Kidney glomerular epithelial cell (primary cell): ENCODE measurements around the gene TSPO.

Experiments
- DNase-seq: peaks from one replicate; lab custom pipeline; 2025; lab: John Stamatoyannopoulos, UW

Gene TSPO

GRCh38 chr22:43159484-43160178, 8.3 kb downstream of the TSPO start:
- no peak for DNase-seq

DNA sequence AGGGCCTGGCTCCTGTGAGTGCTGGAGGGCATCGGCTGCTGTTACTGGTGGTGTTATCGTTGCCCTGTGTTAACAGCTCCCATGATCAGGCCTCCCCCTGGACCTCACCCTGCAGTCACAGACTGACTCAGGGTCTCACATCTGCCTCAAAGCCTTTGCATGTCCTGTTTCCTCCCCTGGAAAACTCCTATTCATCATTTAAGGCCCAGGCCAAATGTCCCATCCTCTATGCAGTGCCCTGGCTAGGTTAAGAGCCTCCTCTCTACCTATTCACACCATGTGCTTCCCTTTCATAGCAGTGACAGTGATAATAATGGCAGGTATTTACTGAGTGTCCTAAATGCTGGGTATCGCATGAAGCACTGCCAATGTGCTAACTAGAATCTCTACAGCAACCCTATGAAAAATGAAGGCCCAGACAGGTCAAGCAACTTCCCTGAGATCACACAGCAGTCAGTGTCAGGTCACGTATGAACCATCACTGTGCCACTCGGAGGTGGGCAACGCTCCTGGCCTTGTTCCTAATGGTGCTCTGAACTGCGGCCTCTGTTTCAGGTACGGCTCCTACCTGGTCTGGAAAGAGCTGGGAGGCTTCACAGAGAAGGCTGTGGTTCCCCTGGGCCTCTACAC, 9.3 kb downstream of the TSPO start:
- no peak for DNase-seq

GRCh38 chr22:43162412-43163150, 11.2 kb downstream of the TSPO start:
- no peak for DNase-seq

DNA sequence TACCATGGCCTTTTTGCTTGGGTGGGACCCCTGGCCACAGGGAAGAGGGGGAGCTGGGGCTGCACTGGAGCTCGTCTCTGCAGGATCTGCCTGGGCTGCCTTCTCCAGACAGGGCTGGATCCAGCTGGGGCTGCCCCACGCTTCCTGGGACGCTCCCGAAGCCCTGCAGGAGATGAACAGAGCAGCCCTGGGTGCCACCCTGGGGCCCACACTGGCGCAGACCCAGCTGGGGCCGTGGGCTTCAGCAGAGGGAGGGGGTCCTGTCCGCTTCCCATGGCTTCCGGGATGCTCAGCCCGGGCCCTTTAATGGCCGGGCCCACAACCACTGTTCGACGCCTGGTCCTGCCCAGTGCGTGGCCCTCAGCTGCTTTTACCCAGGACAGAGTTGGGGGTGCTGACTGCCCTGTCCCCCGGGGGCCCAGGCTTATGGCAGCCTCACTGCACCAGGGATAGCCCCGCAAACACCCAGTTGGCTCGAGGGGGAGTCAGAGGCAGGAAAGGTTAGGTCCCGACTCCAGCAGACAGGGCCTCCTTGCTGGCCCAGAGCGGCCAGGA, 12.0 kb downstream of the TSPO start:
- no peak for DNase-seq

DNA sequence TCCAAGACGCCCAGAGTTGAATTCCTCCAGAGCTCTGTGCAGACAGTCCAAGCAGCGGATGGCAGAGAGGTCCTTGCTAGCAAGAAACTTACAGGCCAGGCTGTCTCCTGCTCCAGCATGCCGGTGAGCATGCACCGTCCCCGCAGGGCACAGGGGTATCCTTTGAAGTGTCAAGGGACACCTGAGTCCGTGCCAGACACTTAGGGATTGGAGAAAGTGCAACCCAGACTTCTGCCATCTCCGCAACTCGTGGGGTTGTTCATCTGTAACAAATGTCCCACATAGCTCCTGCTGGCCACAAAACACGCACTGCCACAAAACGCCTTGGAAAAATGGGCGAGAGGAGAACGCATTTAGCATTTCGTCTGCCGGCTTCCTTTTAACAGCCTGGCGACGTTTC, 13.3 kb downstream of the TSPO start:
- DNase-seq, result no peak

DNA sequence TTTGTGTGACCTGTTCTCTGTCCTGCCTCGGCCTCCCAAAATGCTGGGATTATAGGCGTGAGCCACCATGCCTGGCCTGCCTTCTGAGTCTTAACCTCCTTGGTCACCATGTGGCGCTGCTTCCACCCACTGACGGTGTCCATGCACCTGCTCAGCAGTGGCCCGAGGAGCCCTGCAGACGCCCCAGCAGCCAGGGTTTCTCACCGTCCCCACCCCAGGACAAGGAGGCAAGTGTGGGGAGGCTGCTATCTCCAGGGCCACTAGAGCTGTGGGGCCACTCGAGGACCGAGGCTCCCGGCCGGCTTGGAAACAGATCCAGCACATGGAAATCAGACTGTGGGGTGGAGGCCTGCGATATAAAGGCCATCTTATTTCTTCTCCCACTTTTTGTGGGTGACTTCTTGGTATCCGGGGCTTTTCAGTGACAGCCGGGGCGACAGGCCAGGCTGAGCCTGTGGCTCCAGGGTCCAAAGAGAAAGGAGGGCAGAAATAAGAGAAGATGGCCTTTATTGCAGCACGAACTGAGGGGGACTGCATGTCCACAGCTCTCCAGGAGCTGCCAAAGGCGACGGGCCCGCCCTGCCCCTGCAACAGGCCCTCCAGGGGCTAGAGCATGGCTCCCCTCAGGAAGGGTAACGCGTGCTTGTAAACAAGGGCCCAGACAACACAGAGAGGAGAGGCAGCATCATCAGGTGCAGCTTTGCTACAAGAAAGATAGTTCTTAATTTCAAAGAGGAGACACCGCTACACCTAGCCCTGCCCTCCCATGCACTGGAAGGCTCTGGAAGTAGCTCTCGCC, 15.0 kb downstream of the TSPO start:
- DNase-seq, result no peak

GRCh38 chr22:43167001-43167589, 15.7 kb downstream of the TSPO start:
- DNase-seq, result no peak

DNA sequence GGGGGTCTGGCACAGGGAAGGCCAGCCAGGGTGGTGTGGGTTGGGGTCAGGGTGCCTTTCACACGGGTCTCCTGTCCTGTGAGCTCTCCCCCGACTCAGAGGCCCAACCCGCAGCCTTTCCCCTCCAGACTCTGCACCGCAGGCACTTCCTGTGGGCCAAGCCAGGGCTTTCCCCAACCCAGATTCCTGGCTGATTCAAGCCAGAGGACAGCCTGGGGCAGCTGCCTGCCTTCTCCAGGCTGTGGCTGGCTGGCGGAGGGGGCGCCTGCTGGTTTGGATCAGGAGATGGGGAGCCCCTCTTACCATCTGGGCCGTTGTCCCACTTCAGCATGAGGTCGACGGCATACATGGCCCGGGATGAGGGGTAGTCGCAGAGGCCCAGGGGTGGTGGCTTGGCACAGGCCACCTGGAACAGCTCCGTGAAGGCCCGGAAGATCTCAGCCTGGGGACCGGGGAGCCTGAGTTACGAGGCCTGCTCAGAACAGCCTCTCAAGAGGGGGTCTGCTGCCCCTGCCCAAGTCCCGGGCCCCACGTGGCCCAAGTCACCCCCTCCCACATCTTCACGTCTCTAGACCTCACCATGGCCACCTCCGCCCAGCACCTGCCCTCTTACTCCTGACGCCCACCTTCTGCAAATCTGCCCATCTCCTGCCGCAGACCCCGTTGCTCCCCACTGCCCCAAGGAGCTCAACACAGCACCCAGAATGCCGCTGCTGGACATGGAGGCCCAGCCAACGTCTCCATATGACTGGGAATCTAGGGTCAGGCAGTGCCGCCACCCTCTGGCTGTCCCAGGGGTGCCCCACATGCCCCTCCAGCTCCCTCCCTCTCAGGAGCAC, 17.3 kb downstream of the TSPO start:
- no peak for DNase-seq

DNA sequence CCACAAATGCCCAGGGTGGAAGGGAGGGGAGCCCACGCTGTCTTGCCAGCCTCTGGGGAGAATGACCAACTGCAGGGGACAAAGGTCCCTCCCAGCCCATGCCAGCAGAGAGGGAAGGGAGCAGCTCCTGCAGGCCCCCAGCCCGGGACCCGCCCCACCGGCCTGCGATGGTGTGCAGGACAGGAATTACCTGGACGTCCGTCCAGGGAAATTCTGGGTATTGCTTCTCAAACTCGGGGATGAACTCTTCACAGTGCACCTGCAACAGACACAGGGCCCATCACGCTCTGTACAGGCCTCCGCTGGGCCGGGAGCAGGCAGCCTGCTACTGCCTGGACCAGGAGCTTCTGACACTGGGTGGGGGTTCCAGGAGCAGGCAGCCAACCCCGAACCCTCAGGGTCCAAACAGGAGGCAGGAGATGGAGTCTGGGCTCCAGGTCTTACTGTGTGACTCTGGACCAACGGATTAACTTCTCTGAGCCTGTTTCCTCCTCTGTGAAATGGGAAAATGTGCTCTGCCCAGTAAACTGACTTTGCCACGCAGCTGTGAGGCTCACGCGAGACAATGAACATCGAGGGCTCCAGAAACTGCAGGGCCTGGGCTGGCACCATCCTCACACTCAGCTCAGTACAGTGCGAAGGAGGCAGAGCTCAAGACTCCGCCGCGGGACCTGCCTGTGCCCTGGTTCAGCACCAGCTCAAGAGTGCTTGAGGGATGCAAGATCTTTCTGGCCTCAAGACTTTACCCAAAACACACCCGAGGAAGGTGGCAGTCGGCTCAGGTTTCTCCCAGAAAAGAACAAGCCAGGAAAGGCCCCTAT, 18.2 kb downstream of the TSPO start:
- DNase-seq, result no peak

DNA sequence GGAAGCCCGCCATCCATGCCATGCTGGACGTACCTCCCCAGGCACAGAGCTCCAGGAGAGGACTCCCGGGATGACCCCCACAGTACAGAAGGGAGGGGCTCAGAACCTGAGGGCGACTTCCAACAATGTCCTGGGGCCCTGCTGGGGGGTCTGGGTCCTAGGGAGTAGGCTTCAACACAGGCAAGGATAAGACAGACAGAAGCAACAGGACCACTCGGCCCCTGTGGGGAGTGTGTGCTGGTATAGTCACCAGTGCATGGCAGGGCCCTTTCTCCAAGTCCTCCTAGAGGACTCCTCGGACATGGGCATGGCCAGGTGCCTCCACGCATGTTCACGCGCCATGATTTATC, 18.7 kb downstream of the TSPO start:
- DNase-seq, result no peak

DNA sequence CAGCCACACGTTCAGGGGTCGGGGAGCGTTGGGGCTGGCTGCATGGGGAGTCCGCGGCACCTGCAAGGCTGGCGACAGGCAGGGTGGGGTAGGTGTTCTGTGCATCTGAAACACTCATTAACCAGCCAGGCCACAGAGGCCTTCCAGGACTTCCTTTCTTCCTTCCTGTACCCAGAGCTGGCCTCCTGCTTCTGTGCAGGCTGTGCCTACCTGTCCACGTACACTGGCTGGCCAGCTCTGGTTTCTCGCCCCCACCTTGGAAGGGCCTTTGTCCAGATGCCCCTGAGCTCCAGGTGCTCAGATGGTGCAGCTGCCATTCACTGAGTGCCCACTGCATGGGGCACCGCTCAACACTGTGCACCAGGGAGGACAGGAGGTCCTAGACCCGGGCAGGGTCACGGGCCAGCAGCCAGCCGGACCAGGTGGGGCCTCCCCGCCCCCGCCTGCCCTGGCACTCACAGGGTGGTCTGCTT, 19.7 kb downstream of the TSPO start:
- no peak for DNase-seq

DNA sequence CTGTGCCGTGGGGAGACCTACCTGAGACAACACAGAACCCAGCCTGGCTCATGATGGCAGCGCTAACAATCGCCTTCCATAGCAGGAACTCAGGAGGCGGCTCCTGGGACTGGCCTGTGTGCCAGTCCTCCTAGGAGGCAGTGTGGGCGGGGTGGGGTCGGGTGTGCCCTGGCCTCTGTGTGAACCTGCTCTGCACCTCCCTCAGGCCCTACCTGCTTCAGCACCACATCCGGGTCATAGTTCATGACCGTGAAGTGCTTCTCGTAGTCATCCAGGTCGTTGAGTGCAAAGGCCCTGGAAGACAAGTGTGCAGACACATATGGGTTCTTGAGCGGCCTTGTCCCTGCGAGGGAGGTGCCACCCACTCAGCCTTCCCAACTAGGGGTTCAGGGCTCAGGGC, 20.2 kb downstream of the TSPO start:
- DNase-seq, result no peak

DNA sequence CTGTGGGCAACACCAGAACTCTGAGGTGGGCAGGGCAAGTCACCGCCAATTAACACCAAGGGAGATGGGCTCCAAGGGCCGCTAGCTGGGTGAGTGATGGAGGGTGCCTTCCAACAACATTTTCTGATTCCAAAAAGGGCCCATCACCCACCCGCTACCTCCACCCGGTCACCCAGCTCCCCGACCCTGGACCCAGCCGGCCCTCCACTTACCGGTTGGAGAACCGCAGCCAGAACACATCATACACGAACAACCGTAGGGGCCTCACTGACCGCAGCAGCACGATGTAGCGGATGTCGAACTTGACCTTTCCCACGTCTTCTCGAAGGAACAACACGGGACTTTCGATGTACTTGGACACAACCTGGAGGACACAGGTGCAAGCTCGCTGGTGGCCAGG, 20.8 kb downstream of the TSPO start:
- DNase-seq, result no peak

- no peak for DNase-seq
Measured at GRCh38 chr22:43173566-43173965, 22.2 kb downstream of the TSPO start.

- DNase-seq, result no peak
Measured at GRCh38 chr22:43173976-43174720, 22.8 kb downstream of the TSPO start.

DNA sequence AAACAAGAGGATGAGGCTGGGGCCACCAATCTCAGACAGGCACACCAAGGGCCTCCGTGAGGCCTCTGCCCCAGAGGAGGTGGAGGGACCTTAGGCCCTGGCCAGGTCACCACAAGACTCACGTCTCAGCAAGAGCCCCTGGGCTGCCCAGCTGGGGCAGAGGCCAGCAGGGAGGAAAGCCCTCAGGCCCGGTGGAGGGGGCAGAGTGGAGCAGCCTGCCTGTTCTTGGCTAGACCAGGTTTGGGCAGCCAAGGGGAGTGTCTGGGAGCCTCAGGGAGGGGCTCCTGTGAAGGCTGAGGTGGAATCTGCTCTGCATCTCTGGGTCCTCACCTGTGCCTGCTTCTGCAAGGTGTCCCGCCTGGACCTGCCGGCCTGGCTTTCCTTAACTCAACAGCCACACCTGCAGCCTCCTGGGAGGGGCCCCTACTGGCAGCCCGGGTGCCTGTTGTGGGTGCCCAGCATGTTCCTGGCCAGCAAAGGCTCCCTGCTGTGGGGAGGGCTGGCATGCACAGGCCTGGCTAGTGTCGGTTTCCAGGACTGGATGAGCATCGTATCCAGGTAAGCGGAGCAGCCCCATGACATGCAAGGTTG, 23.7 kb downstream of the TSPO start:
- DNase-seq, result no peak

GRCh38 chr22:43176090-43176489, 24.7 kb downstream of the TSPO start:
- DNase-seq, result no peak

GRCh38 chr22:43177479-43177878, 26.1 kb downstream of the TSPO start:
- DNase-seq, result no peak
